IMR-90 (cell line): ENCODE data around the gene EPHX1. TPM values are rescaled to one million over a fixed set of nuclear protein-coding genes. Genes with fewer than 3 reads are reported as not detected.
"Not testable (repeated sequence)": the region's sequence is repeated elsewhere in the genome, so short reads cannot be mapped to it uniquely, and the experiment has no call there.

Experiments used
- ATAC-seq: fragments of 200-7000 bp; cut with Tn5 transposase; 2 replicates; pipeline ENCODE4 v1.9.1; 2020; ENCODE audit warnings: low read depth, mild to moderate bottlenecking, moderate library complexity
- BruUV-seq: library from RNA; stranded (reverse); fragments of 400-500 nt; replicated peaks from 2 replicates; lab custom pipeline; 2021; lab: Mats Ljungman, UMichigan
- CTCF ChIA-PET: fragments of 300-600 bp; formaldehyde crosslinking; extraction: SDS; loops from one replicate; lab custom pipeline; 2021; ENCODE audit warnings: antibody characterized with exemption; lab: Yijun Ruan, JAX
- POLR2A ChIA-PET: fragments of 300-600 bp; sonication (Branson Sonifier 250); formaldehyde crosslinking; loops from one replicate; lab custom pipeline; 2022; ENCODE audit warnings: antibody characterized with exemption; ENCODE audit not compliant: unreplicated experiment; lab: Charles Lee
- DNase-seq: peaks from one replicate; pipeline ENCODE4 v3.0.0; 2013
- H2AFZ ChIP-seq: replicated peaks from 2 replicates; pipeline ENCODE3; 2013; ENCODE audit warnings: low read length, mild to moderate bottlenecking; ENCODE audit not compliant: poor library complexity
- H2AK5ac ChIP-seq: 2 replicates; pipeline ENCODE4 v1.6.1; 2013; ENCODE audit warnings: low read depth, low read length, inconsistent platforms
- H2AK9ac ChIP-seq: replicated peaks from 2 replicates; pipeline ENCODE3; 2013; ENCODE audit warnings: mild to moderate bottlenecking, low read depth, low read length, moderate library complexity; ENCODE audit not compliant: poor library complexity
- H2BK120ac ChIP-seq: 2 replicates; pipeline ENCODE4 v1.6.1; 2013; ENCODE audit warnings: low read depth, low read length, inconsistent platforms
- H2BK15ac ChIP-seq: 3 replicates; pipeline ENCODE4 v1.6.1; 2013; ENCODE audit warnings: low read depth, low read length, inconsistent platforms
- H2BK20ac ChIP-seq: 2 replicates; pipeline ENCODE4 v1.6.1; 2013; ENCODE audit warnings: low read depth, mild to moderate bottlenecking, inconsistent platforms, low read length, moderate library complexity
- H2BK5ac ChIP-seq: 2 replicates; pipeline ENCODE4 v1.6.1; 2013; ENCODE audit warnings: mild to moderate bottlenecking, low read depth, low read length, inconsistent platforms; ENCODE audit not compliant: poor library complexity, severe bottlenecking
- H3K14ac ChIP-seq: replicated peaks from 2 replicates; pipeline ENCODE4 v1.6.1; 2013; ENCODE audit warnings: low read depth, low read length, inconsistent platforms
- H3K18ac ChIP-seq: 2 replicates; pipeline ENCODE4 v1.6.1; 2013; ENCODE audit warnings: low read depth, low read length, control low read depth
- H3K23ac ChIP-seq: 2 replicates; pipeline ENCODE4 v1.6.1; 2013; ENCODE audit warnings: low read depth, low read length, inconsistent platforms
- H3K27ac ChIP-seq: 2 replicates; pipeline ENCODE4 v1.5.1; 2013; ENCODE audit warnings: mild to moderate bottlenecking, control low read depth, low read length; ENCODE audit not compliant: insufficient read depth
- H3K27me3 ChIP-seq: 2 replicates; pipeline ENCODE4 v1.6.1; 2013; ENCODE audit warnings: low read length; ENCODE audit not compliant: control insufficient read depth, insufficient read depth
- H3K36me3 ChIP-seq: 2 replicates; pipeline ENCODE4 v1.6.1; 2013; ENCODE audit warnings: low read length, mixed read lengths; ENCODE audit not compliant: control insufficient read depth, insufficient read depth
- H3K4ac ChIP-seq: 2 replicates; pipeline ENCODE4 v1.6.1; 2013; ENCODE audit warnings: low read depth, low read length, inconsistent platforms
- H3K4me1 ChIP-seq: 2 replicates; pipeline ENCODE4 v1.6.1; 2013; ENCODE audit warnings: low read length, mixed read lengths; ENCODE audit not compliant: control insufficient read depth, insufficient read depth
- H3K4me2 ChIP-seq: 2 replicates; pipeline ENCODE4 v1.6.1; 2013; ENCODE audit warnings: low read depth, mild to moderate bottlenecking, control low read depth, low read length, moderate library complexity
- H3K4me3 ChIP-seq: 2 replicates; pipeline ENCODE4 v1.5.1; 2013; ENCODE audit warnings: low read depth, mild to moderate bottlenecking, control low read depth, low read length, moderate library complexity; ENCODE audit not compliant: insufficient read depth
- H3K56ac ChIP-seq: 2 replicates; pipeline ENCODE4 v1.6.1; 2013; ENCODE audit warnings: low read length, inconsistent platforms; ENCODE audit not compliant: insufficient read depth; ENCODE audit errors: extremely low read depth
- H3K79me1 ChIP-seq, 2 experiments: 2 replicates each; pipeline ENCODE4 v1.6.1; 2013; ENCODE audit warnings: low read length in 2 of 2, inconsistent platforms in 1 of 2, low read depth in 1 of 2
- H3K9ac ChIP-seq: 2 replicates; pipeline ENCODE4 v1.6.1; 2013; ENCODE audit warnings: low read depth, low read length, control low read depth
- H3K9me1 ChIP-seq: 2 replicates; pipeline ENCODE4 v1.6.1; 2013; ENCODE audit warnings: low read length, inconsistent platforms; ENCODE audit not compliant: insufficient read depth
- H3K9me3 ChIP-seq: 2 replicates; pipeline ENCODE4 v1.6.1; 2013; ENCODE audit warnings: low read length; ENCODE audit not compliant: control insufficient read depth, insufficient read depth
- H4K20me1 ChIP-seq: 2 replicates; pipeline ENCODE4 v1.6.1; 2013; ENCODE audit warnings: low read length, inconsistent platforms; ENCODE audit not compliant: insufficient read depth
- H4K5ac ChIP-seq: 2 replicates; pipeline ENCODE4 v1.6.1; 2013; ENCODE audit warnings: mild to moderate bottlenecking, low read depth, low read length, control low read depth
- H4K8ac ChIP-seq, 2 experiments: 2 replicates each; pipeline ENCODE4 v1.6.1; 2013; ENCODE audit warnings: low read depth in 2 of 2, low read length in 2 of 2, control low read depth in 1 of 2, inconsistent platforms in 1 of 2
- H4K91ac ChIP-seq: 2 replicates; pipeline ENCODE4 v1.6.1; 2013; ENCODE audit warnings: low read depth, low read length, inconsistent platforms; ENCODE audit not compliant: insufficient read depth
- WGBS, 2 experiments: methylation state at CpG; one replicate each; pipeline versions ENCODE4 v1.1.5 to v1.1.7; 2013; ENCODE audit warnings: missing lambda C conversion rate in 2 of 2; ENCODE audit not compliant: insufficient read length in 1 of 2; ENCODE audit errors: extremely low coverage in 2 of 2; 5-methylcytosine and 5-hydroxymethylcytosine counted together
- dilution Hi-C: fragments of 300-500 bp; cut with HindIII; formaldehyde crosslinking; loops from one replicate; pipeline ENCODE4 v1.14.3; 2018; ENCODE audit warnings: low sequenced_read_pairs; ENCODE audit not compliant: unreplicated experiment
- in situ Hi-C: fragments of 300-500 bp; cut with MboI; formaldehyde crosslinking; loops from 3 replicates; pipeline ENCODE4 v1.14.3; 2019; ENCODE audit warnings: low sequenced_read_pairs, inconsistent platforms, mixed read lengths
- intact Hi-C: fragments of 100-400 bp; cut with micrococcal nuclease; formaldehyde crosslinking; loops from 2 replicates; pipeline ENCODE4 v1.10.0; 2022
- polyA plus RNA-seq, 3 experiments: library from polyadenylated mRNA; depleted of rRNA; stranded (reverse); fragments of >200 nt; gene quantifications; 2 replicates each; pipeline ENCODE4 v1.2.3, GENCODE V29; 2012; ENCODE audit warnings: low replicate concordance in 1 of 3
- total RNA-seq: library from RNA; depleted of rRNA; stranded (reverse); fragments of >200 nt; gene quantifications from 2 replicates; pipeline ENCODE4 v1.2.3, GENCODE V29; 2012

The EPHX1 gene
- total and polyA plus RNA-seq, 2 of the 4 experiments (the other 2 are of a cell fraction) = 20.3 to 46.3 TPM

DNA sequence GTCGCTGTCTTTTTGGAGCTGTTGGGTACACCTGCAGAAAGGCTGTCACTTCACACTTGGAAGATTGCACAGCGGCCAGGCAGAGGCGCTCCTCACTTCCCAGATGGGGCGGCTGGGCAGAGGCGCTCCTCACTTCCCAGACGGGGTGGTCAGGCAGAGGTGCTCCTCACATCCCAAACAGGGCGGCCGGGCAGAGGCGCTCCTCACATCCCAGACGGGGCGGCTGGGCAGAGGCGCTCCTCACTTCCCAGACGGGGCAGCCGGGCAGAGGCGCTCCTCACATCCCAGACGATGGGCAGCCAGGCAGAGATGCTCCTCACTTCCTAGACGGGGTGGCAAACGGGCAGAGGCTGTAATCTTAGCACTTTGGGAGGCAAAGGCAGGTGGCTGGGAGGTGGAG, 13.8 kb upstream of the EPHX1 start:
- dilution Hi-C loops, H3K9me3 ChIP-seq, H4K91ac ChIP-seq, H3K4me3 ChIP-seq, H2AFZ ChIP-seq, BruUV-seq, H4K20me1 ChIP-seq, H3K27me3 ChIP-seq, CTCF ChIA-PET, H3K56ac ChIP-seq, H4K8ac ChIP-seq, H3K18ac ChIP-seq, H2AK9ac ChIP-seq, H4K5ac ChIP-seq, H3K4me2 ChIP-seq, H3K23ac ChIP-seq, DNase-seq, H2BK15ac ChIP-seq, intact Hi-C loops, H3K36me3 ChIP-seq, ATAC-seq, H3K14ac ChIP-seq, H3K4me1 ChIP-seq, POLR2A ChIA-PET, H3K9me1 ChIP-seq, H3K79me1 ChIP-seq, H2BK120ac ChIP-seq, H3K4ac ChIP-seq, H2BK5ac ChIP-seq, H3K9ac ChIP-seq, H2AK5ac ChIP-seq, H2BK20ac ChIP-seq, in situ Hi-C loops, H3K27ac ChIP-seq: not testable (repeated sequence)
- WGBS, 2 experiments = 100% methylated on average over 6 of the region's 18 CpGs; no CpG with 5 or more reads in 1 of the 2 experiments

DNA sequence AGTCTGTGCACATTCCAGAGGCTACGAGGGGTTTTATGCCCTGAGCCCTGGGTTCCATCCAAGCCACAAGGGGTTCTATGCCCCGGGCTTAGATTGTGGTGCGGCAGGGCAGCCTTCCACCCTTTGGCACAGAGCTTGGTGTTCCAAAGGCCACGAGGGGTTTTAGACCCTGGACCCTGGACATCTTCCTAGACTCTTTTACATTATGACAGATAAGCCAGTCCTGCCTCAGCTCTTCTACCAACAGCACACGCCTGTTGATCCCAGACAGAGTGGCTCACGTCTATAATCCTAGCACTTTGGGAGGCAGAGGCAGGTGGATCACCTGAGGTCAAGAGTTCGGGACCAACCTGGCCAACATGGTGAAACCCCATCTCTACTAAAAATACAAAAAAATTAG, 8.8 kb upstream of the EPHX1 start:
- intact Hi-C loops, ATAC-seq, H2AK9ac ChIP-seq, H2BK120ac ChIP-seq, H3K56ac ChIP-seq, dilution Hi-C loops, H3K27me3 ChIP-seq, H3K9me1 ChIP-seq, H2BK15ac ChIP-seq, H3K4ac ChIP-seq, H4K20me1 ChIP-seq, H3K4me3 ChIP-seq, H2AFZ ChIP-seq, H3K14ac ChIP-seq, H3K4me1 ChIP-seq, H3K36me3 ChIP-seq, H3K9ac ChIP-seq, in situ Hi-C loops, H3K9me3 ChIP-seq, H3K23ac ChIP-seq, CTCF ChIA-PET, BruUV-seq, H3K18ac ChIP-seq, DNase-seq, H3K4me2 ChIP-seq, H2BK20ac ChIP-seq, POLR2A ChIA-PET, H3K79me1 ChIP-seq, H4K8ac ChIP-seq, H4K91ac ChIP-seq, H2AK5ac ChIP-seq, H2BK5ac ChIP-seq, H3K27ac ChIP-seq, H4K5ac ChIP-seq: not testable (repeated sequence)
- WGBS, 2 experiments = 100% methylated on average over 2 of the region's 7 CpGs; no CpG with 5 or more reads in 1 of the 2 experiments
